CD14-positive monocyte (primary cell): ENCODE measurements around the gene IRF2BPL. TPM values are rescaled to one million over a fixed set of nuclear protein-coding genes. Genes with fewer than 3 reads are reported as not detected.

Experiments used
- DNase-seq, 3 donors: peaks; one replicate each; pipeline ENCODE4 v3.0.0-alpha.2; 2011 to 2022
- H2AFZ ChIP-seq: 2 replicates; pipeline ENCODE4 v1.6.0; 2012; ENCODE audit warnings: mild to moderate bottlenecking, low read depth, low read length, inconsistent platforms; ENCODE audit not compliant: insufficient read depth, poor library complexity, severe bottlenecking
- H3K27ac ChIP-seq, 2 donors: 1 replicate in 1 of 2; 2 replicates in 1 of 2; pipeline ENCODE4 v1.5.1; 2012 to 2013; ENCODE audit warnings: low read length in 2 of 2, control low read depth in 1 of 2, inconsistent platforms in 1 of 2, low read depth in 1 of 2, mild to moderate bottlenecking in 1 of 2
- H3K27me3 ChIP-seq, 2 donors: one replicate each; pipeline versions ENCODE4 v1.6.0 to v1.6.1; 2011 to 2013; ENCODE audit warnings: low read length in 2 of 2; ENCODE audit not compliant: control insufficient read depth in 2 of 2, insufficient read depth in 2 of 2
- H3K36me3 ChIP-seq, 2 donors: replicated peaks in 1 of 2; 1 replicate in 1 of 2; 2 replicates in 1 of 2; pipeline versions ENCODE4 v1.5.1 to v1.6.1; 2012 to 2013; ENCODE audit warnings: low read length in 2 of 2, control low read depth in 1 of 2, inconsistent platforms in 1 of 2, mild to moderate bottlenecking in 1 of 2; ENCODE audit not compliant: insufficient read depth in 2 of 2, control insufficient read depth in 1 of 2
- H3K4me1 ChIP-seq, 2 donors: 1 replicate in 1 of 2; 2 replicates in 1 of 2; pipeline versions ENCODE4 v1.5.1 to v1.6.1; 2012 to 2013; ENCODE audit warnings: low read length in 2 of 2, control low read depth in 1 of 2, inconsistent platforms in 1 of 2, mild to moderate bottlenecking in 1 of 2, moderate library complexity in 1 of 2; ENCODE audit not compliant: insufficient read depth in 2 of 2, control insufficient read depth in 1 of 2
- H3K4me2 ChIP-seq: replicated peaks from 2 replicates; pipeline ENCODE3; 2012; ENCODE audit warnings: low read length, moderate library complexity, mild to moderate bottlenecking; ENCODE audit not compliant: poor library complexity, severe bottlenecking; ENCODE audit errors: extremely low read depth
- H3K4me3 ChIP-seq, 3 experiments: fragments of 200-600 bp in 1 of 3; sonication (generic) in 1 of 3; replicated peaks in 1 of 3; 1 replicate in 2 of 3; 2 replicates in 1 of 3; pipeline ENCODE4 v1.5.1; 2011 to 2013; ENCODE audit warnings: low read length in 3 of 3, mild to moderate bottlenecking in 3 of 3, control low read depth in 2 of 3, low read depth in 2 of 3, inconsistent platforms in 1 of 3, moderate library complexity in 1 of 3
- H3K79me2 ChIP-seq: 2 replicates; pipeline ENCODE4 v1.6.0; 2012; ENCODE audit warnings: mild to moderate bottlenecking, control low read depth, inconsistent platforms, low read length, moderate library complexity; ENCODE audit not compliant: insufficient read depth
- H3K9ac ChIP-seq: 2 replicates; pipeline ENCODE4 v1.6.0; 2017; ENCODE audit warnings: low read length, mild to moderate bottlenecking; ENCODE audit not compliant: insufficient read depth, poor library complexity, severe bottlenecking
- H3K9me3 ChIP-seq, 2 donors: replicated peaks in 1 of 2; 1 replicate in 1 of 2; 2 replicates in 1 of 2; pipeline versions ENCODE4 v1.5.1 to v1.6.1; 2012 to 2013; ENCODE audit warnings: low read length in 2 of 2, control low read depth in 1 of 2; ENCODE audit not compliant: control insufficient read depth in 1 of 2, insufficient read depth in 1 of 2
- H4K20me1 ChIP-seq: 2 replicates; pipeline ENCODE4 v1.6.0; 2012; ENCODE audit warnings: mild to moderate bottlenecking, low read length, control low read depth, moderate library complexity; ENCODE audit not compliant: insufficient read depth
- H3K27ac Mint-ChIP-seq, 7 donors: one replicate each; pipeline ENCODE4 v1.8.0; 2020; ENCODE audit warnings: mild to moderate bottlenecking in 7 of 7, mixed read lengths in 7 of 7, moderate library complexity in 6 of 7, inconsistent platforms in 2 of 7
- H3K27me3 Mint-ChIP-seq, 3 donors: one replicate each; pipeline ENCODE4 v1.8.0; 2021 to 2022; ENCODE audit warnings: low read depth in 3 of 3, mild to moderate bottlenecking in 3 of 3, mixed read lengths in 3 of 3, moderate library complexity in 3 of 3, inconsistent platforms in 1 of 3
- H3K36me3 Mint-ChIP-seq, 2 donors: one replicate each; pipeline ENCODE4 v1.8.0; 2020; ENCODE audit warnings: mixed read lengths in 2 of 2, inconsistent platforms in 1 of 2, mild to moderate bottlenecking in 1 of 2
- H3K4me1 Mint-ChIP-seq: one replicate; pipeline ENCODE4 v1.8.0; 2020; ENCODE audit warnings: mild to moderate bottlenecking, mixed read lengths
- H3K4me3 Mint-ChIP-seq, 2 donors: one replicate each; pipeline ENCODE4 v1.8.0; 2020; ENCODE audit warnings: mild to moderate bottlenecking in 2 of 2, mixed read lengths in 2 of 2, moderate library complexity in 1 of 2
- H3K9me3 Mint-ChIP-seq, 7 donors: one replicate each; pipeline ENCODE4 v1.8.0; 2020 to 2022; ENCODE audit warnings: mixed read lengths in 7 of 7, mild to moderate bottlenecking in 6 of 7, moderate library complexity in 6 of 7, inconsistent platforms in 2 of 7
- CTCF ChIP-seq: fragments of 200-600 bp; IDR thresholded peaks from one replicate; pipeline ENCODE4 v1.8.0; 2022; ENCODE audit warnings: antibody characterized with exemption, mild to moderate bottlenecking
- WGBS: methylation state at CpG from one replicate; pipeline ENCODE4 v1.1.5; 2013; ENCODE audit warnings: missing lambda C conversion rate; ENCODE audit not compliant: insufficient coverage; 5-methylcytosine and 5-hydroxymethylcytosine counted together
- intact Hi-C, 2 donors: fragments of 100-400 bp; cut with micrococcal nuclease; formaldehyde crosslinking; loops; one replicate each; pipeline versions ENCODE4 v1.15.0 to v1.15.1; 2023
- polyA plus RNA-seq, 3 donors: library from polyadenylated mRNA; depleted of rRNA in 1 of 3; unstranded in 2 of 3; stranded (reverse) in 1 of 3; fragments of 300-500 nt in 2 of 3; fragments of >200 nt in 1 of 3; fragmentation: Illumina TruSeq in 2 of 3; gene quantifications; 1 replicate in 2 of 3; 2 replicates in 1 of 3; pipeline ENCODE4 v1.2.3, GENCODE V29; 2012 to 2021

IRF2BPL gene
- polyA plus RNA-seq, 3 donors = 1.4 to 17.9 (median 1.9) TPM

DNA sequence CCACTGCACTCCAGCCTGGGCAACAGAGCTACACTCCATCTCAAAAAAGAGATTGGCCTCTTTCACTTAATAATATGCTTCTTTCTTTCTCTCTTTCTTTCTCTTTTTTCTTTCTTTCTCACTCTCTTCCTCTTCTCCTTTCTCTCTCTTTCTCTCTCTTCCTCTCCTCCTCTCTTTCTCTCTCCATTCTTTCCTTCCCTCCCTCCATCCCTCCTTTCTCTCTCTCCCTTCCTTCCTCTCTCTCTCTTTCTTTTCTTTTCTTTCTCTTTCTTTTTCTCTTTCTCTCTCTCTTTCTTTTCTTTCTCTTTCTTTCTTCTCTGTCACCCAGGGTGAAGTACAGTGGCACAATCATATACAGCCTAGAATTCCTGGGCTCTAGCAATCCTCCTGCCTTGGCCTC is 38.4 kb downstream of the IRF2BPL start:
- Histone ChIP-seq H3K9ac (no peak overlapping the region), H3K36me3 (no peaks in the 10 kb centered on the region), H3K9me3 (no peaks in the 10 kb centered on the region), H4K20me1 (no peaks in the 10 kb centered on the region), H3K4me3 (no peak overlapping the region), H3K27ac (no peak overlapping the region), H3K4me1 (no peaks in the 10 kb centered on the region), H3K79me2 (no peaks in the 10 kb centered on the region), H3K27me3 (no peaks in the 10 kb centered on the region), H2AFZ (no peak overlapping the region), H3K4me2 (no peak overlapping the region)
- Mint-ChIP-seq H3K27ac (peak overlapping the region in 1 of 7 donors; percentile 6), H3K4me3 (no peak overlapping the region), H3K27me3 (peaks cover 0 to 2% (median 0%) of the 10 kb centered on the region in 3 donors), H3K9me3 (peaks cover 0 to 3% (median 0%) of the 10 kb centered on the region in 7 donors), H3K4me1 (no peaks in the 10 kb centered on the region), H3K36me3 (no peaks in the 10 kb centered on the region)
- DNase-seq = no peak
- intact Hi-C loops = no loop called here
- TF ChIP-seq CTCF = no peak

DNA sequence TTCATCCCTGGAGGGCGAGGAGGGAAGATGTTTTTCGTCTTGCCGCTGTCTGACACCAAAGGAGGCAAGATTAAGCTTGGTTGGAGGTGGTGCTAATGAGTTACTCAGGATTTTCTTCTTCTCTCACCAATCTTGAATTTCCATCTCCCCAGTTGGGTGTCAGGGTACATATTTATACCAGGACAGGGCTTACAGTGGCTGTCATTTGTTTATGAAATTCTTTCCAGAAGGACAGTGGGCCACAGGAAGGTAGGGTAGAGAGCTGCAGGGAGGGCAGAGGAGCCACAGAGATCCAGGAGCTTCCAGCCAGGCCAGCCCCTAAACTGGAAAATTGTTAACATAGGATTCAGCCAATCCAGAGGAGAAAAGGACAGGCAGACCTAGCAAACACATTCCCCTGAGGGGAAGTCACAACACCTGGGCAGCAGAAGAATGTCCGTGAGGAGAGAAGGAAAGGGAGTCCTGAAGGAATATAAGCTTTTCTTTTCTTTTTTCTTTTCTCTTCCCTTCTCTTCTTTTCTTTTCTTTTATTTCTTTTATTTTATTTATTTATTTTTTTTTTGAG is 40.5 kb downstream of the IRF2BPL start:
- no peak overlapping the region for H2AFZ ChIP-seq
- no peak overlapping the region for H3K4me3 ChIP-seq
- Mint-ChIP-seq H3K27me3 (peaks cover 1 to 2% (median 2%) of the 10 kb centered on the region in 3 donors), H3K4me1 (no peaks in the 10 kb centered on the region), H3K9me3 (peaks cover 0 to 3% (median 0%) of the 10 kb centered on the region in 7 donors), H3K4me3 (no peak overlapping the region), H3K27ac (no peak overlapping the region), H3K36me3 (no peaks in the 10 kb centered on the region)
- H3K4me2 ChIP-seq = no peak overlapping the region
- no peaks in the 10 kb centered on the region for H3K9me3 ChIP-seq
- no peak overlapping the region for H3K27ac ChIP-seq
- H4K20me1 ChIP-seq = no peaks in the 10 kb centered on the region
- WGBS = no CpG with 5 or more reads among the region's 4 CpGs
- no peak overlapping the region for H3K9ac ChIP-seq
- no peaks in the 10 kb centered on the region for H3K36me3 ChIP-seq
- TF ChIP-seq CTCF = no peak
- no peak for DNase-seq
- no peaks in the 10 kb centered on the region for H3K79me2 ChIP-seq
- no peaks in the 10 kb centered on the region for H3K4me1 ChIP-seq
- intact Hi-C loops = no loop called here
- no peaks in the 10 kb centered on the region for H3K27me3 ChIP-seq
